ENCODE results near the gene PKLR. TPM values are rescaled to one million over a fixed set of nuclear protein-coding genes. Genes with fewer than 3 reads are reported as not detected.

PKLR gene
- total RNA-seq, 4 donors from 2014 or later, result not detected

DNA sequence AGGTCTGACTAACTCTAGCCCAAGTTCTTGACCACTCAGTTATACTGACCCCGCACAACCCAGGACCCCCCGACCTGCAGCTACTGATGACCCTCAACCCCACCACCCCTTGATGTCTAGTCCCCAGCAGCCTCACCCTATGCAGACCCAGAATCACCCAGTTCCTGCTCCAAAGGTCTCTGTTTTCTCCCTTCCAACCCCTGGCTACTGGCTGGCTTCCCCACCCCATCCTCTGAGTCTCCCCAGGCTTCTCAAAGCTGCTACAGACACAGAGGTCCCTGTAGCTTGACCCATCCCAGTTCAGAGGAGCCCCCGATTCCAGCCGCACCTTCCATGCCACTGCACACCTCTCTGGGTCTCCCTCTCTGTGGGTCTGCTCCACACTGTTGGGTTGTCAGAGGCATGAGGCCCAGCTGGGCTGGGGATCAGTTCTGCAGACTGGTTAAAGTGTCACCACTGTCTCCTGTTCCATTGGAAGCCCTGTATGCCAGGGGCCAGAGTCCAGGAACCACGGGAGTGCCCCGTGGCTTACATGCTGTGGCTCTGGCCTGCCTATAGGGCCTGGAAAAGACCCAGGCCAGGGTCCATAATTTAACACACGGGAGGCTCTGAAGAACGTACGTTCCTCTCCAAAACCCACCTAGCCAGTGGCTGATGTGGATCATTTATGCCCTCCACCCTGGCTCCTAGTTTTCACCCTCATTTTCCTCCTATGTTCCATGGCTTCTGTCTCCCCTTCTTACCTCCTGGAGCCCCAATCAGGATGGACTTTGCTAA lies 497 bp downstream of the PKLR start:
- peaks cover 0 to 2% (median 0%) of the 10 kb centered on the region in 3 donors for H3K4me1 ChIP-seq
- no peaks in the 10 kb centered on the region for H3K36me3 ChIP-seq
- ATAC-seq, result no peak
- H3K27me3 ChIP-seq, result peaks cover 27% of the 10 kb centered on the region
- WGBS, 2 donors (ENCODE audit: low coverage in 1 of 2), result 80 to 100% methylated on average over 1 to 4 of the region's 9 CpGs
- no peak overlapping the region for H3K27ac ChIP-seq
- TF ChIP-seq CTCF (IDR thresholded peaks at IDR 0.05), result no peak
- TF ChIP-seq POLR2AphosphoS5 (IDR thresholded peaks at IDR 0.05), result no peak
- TF ChIP-seq EP300 (IDR thresholded peaks at IDR 0.05), result no peak
- TF ChIP-seq POLR2A (IDR thresholded peaks at IDR 0.05), result no peak
- no peak overlapping the region for H3K4me3 ChIP-seq
- no peaks in the 10 kb centered on the region for H3K9me3 ChIP-seq

DNA sequence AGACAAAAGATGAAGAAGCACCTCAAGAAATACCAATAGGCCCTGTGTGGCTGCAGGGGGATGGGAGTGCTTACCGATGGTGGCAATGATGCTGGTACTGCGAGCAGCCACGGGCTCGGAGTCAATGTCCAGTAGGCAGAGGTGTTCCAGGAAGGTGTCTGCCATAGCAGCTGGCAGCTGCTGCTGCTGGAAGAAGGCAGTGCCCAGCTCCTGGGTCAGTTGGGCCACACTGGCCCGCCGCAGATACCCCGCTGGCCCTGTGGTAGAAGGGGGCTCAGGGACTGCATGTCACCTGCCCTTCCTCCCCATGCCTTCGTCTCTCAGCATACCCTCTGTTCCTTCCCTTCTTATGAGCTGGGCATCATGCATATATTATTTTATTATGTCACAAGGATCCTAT lies 1.2 kb downstream of the PKLR start:
- TF ChIP-seq EP300 (IDR thresholded peaks at IDR 0.05) (no peak), POLR2AphosphoS5 (IDR thresholded peaks at IDR 0.05) (no peak), CTCF (IDR thresholded peaks at IDR 0.05) (no peak), POLR2A (IDR thresholded peaks at IDR 0.05) (no peak)
- Histone ChIP-seq H3K4me3 (no peak overlapping the region), H3K27me3 (peaks cover 34% of the 10 kb centered on the region), H3K9me3 (no peaks in the 10 kb centered on the region), H3K36me3 (no peaks in the 10 kb centered on the region), H3K4me1 (peaks cover 0 to 9% (median 2%) of the 10 kb centered on the region in 3 donors), H3K27ac (no peak overlapping the region)
- WGBS, 2 donors (ENCODE audit: low coverage in 1 of 2), result 95 to 100% methylated on average over 4 to 7 of the region's 8 CpGs
- ATAC-seq, result no peak

- no peaks in the 10 kb centered on the region for H3K36me3 ChIP-seq
- no peaks in the 10 kb centered on the region for H3K9me3 ChIP-seq
- H3K4me3 ChIP-seq, result no peak overlapping the region
- WGBS, 2 donors (ENCODE audit: low coverage in 1 of 2), result 56 to 60% methylated on average over 5 to 6 of the region's 7 CpGs
- peaks cover 0 to 15% (median 2%) of the 10 kb centered on the region in 3 donors for H3K4me1 ChIP-seq
- H3K27me3 ChIP-seq, result peaks cover 54% of the 10 kb centered on the region
- no peak for TF ChIP-seq POLR2A (IDR thresholded peaks at IDR 0.05)
- no peak for TF ChIP-seq CTCF (IDR thresholded peaks at IDR 0.05)
- TF ChIP-seq EP300 (IDR thresholded peaks at IDR 0.05), result no peak
- TF ChIP-seq POLR2AphosphoS5 (IDR thresholded peaks at IDR 0.05), result no peak
- H3K27ac ChIP-seq, result no peak overlapping the region
- ATAC-seq, result no peak
These were observed 3.9 kb downstream of the PKLR start for GRCh38 chr1:155297384-155297783.

GRCh38 chr1:155296661-155297060 lies 4.6 kb downstream of the PKLR start:
- ATAC-seq, result no peak
- H3K4me3 ChIP-seq, result no peak overlapping the region
- no peaks in the 10 kb centered on the region for H3K36me3 ChIP-seq
- peaks cover 54% of the 10 kb centered on the region for H3K27me3 ChIP-seq
- TF ChIP-seq CTCF (IDR thresholded peaks at IDR 0.05) (no peak), POLR2AphosphoS5 (IDR thresholded peaks at IDR 0.05) (no peak), POLR2A (IDR thresholded peaks at IDR 0.05) (no peak), EP300 (IDR thresholded peaks at IDR 0.05) (no peak)
- peaks cover 0 to 15% (median 2%) of the 10 kb centered on the region in 3 donors for H3K4me1 ChIP-seq
- H3K27ac ChIP-seq, result no peak overlapping the region
- 90 to 93% methylated on average over 3 of the region's 3 CpGs for WGBS, 2 donors (ENCODE audit: low coverage in 1 of 2)
- H3K9me3 ChIP-seq, result no peaks in the 10 kb centered on the region

DNA sequence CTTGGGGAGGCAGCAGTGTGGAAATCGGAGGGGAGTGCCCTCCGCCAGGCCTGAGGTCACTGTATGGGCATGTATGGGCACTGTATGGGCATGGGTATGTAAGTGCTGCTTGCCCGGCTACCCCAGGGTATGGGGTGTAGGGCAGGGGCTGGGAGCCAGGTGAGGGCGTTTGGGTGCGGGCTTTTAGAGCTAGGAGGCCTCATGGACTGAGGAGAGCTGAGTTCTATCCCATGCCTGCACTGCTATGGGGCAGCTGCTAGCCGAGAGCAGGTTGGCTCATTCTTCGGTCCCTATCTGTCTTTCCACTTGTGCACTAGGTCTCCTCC lies 5.3 kb downstream of the PKLR start:
- H3K36me3 ChIP-seq, result no peaks in the 10 kb centered on the region
- no peaks in the 10 kb centered on the region for H3K9me3 ChIP-seq
- no peak for ATAC-seq
- peaks cover 0 to 15% (median 2%) of the 10 kb centered on the region in 3 donors for H3K4me1 ChIP-seq
- no peak for TF ChIP-seq EP300 (IDR thresholded peaks at IDR 0.05)
- no peak overlapping the region for H3K27ac ChIP-seq
- H3K27me3 ChIP-seq, result peaks cover 54% of the 10 kb centered on the region
- H3K4me3 ChIP-seq, result no peak overlapping the region
- 92% methylated on average over 2 of the region's 7 CpGs; no CpG with 5 or more reads in 1 of the 2 donors for WGBS, 2 donors (ENCODE audit: low coverage in 1 of 2)
